Measurements from ENCODE around the gene MARCHF3. TPM values are rescaled to one million over a fixed set of nuclear protein-coding genes. Genes with fewer than 3 reads are reported as not detected.
A peak's percentile ranks its signal among the peaks of the same experiment; 100 is the strongest.

The MARCHF3 gene
- total RNA-seq, 2 donors from 2014 or later = 32.5 to 33.7 TPM

- H3K36me3 ChIP-seq = no peaks in the 10 kb centered on the region
- H3K4me1 ChIP-seq = no peaks in the 10 kb centered on the region
- intact Hi-C loops (cut with DNase I) = no loop called here
- DNase-seq = peak; percentile 64
- peak within 1 kb of the TSS; percentile 64 to 70 for H3K9ac ChIP-seq (ENCODE audit: low read depth in 2 of 2, low read length in 2 of 2)
- H3K27me3 ChIP-seq = no peaks in the 10 kb centered on the region
- TF ChIP-seq CTCF (IDR thresholded peaks at IDR 0.05) = peak; percentile 35
- H3K9me3 ChIP-seq = no peaks in the 10 kb centered on the region
- peak within 1 kb of the TSS; percentile 10 for H3K27ac ChIP-seq
- peak within 1 kb of the TSS; percentile 52 for H3K4me3 ChIP-seq
Observed at GRCh38 chr5:127072861-127073846, 42.8 kb upstream of the MARCHF3 start, which contains the start of gene C5orf63. Gene C5orf63 (minus strand): TSS chr5:127073502. CDS start chr5:127058995, 14,507 bp downstream.

- Histone ChIP-seq H3K27ac (no peak overlapping the region), H3K36me3 (no peaks in the 10 kb centered on the region), H3K4me1 (no peaks in the 10 kb centered on the region), H3K27me3 (no peaks in the 10 kb centered on the region), H3K4me3 (no peak overlapping the region), H3K9ac (ENCODE audit: low read depth in 2 of 2, low read length in 2 of 2) (no peak overlapping the region), H3K9me3 (no peaks in the 10 kb centered on the region)
- intact Hi-C loops (cut with DNase I) = no loop called here
- no peak for TF ChIP-seq CTCF (IDR thresholded peaks at IDR 0.05)
- DNase-seq = no peak
Observed at GRCh38 chr5:127070243-127070642, 39.9 kb upstream of the MARCHF3 start.

GRCh38 chr5:127068493-127069214 is 38.3 kb upstream of the MARCHF3 start:
- Histone ChIP-seq H3K9ac (ENCODE audit: low read depth in 2 of 2, low read length in 2 of 2) (no peak overlapping the region), H3K4me1 (no peaks in the 10 kb centered on the region), H3K36me3 (no peaks in the 10 kb centered on the region), H3K27me3 (no peaks in the 10 kb centered on the region), H3K27ac (no peak overlapping the region), H3K4me3 (no peak overlapping the region), H3K9me3 (no peaks in the 10 kb centered on the region)
- TF ChIP-seq CTCF (IDR thresholded peaks at IDR 0.05) = no peak
- DNase-seq = no peak
- intact Hi-C loops (cut with DNase I) = no loop called here

GRCh38 chr5:127066721-127067120 is 36.4 kb upstream of the MARCHF3 start:
- DNase-seq = no peak
- Histone ChIP-seq H3K4me1 (no peaks in the 10 kb centered on the region), H3K4me3 (no peak overlapping the region), H3K36me3 (no peaks in the 10 kb centered on the region), H3K9me3 (no peaks in the 10 kb centered on the region), H3K27me3 (no peaks in the 10 kb centered on the region), H3K9ac (ENCODE audit: low read depth in 2 of 2, low read length in 2 of 2) (no peak overlapping the region), H3K27ac (no peak overlapping the region)
- TF ChIP-seq CTCF (IDR thresholded peaks at IDR 0.05) = no peak
- intact Hi-C loops (cut with DNase I) = no loop called here

GRCh38 chr5:127064253-127064840 is 34.0 kb upstream of the MARCHF3 start:
- no peaks in the 10 kb centered on the region for H3K4me1 ChIP-seq
- TF ChIP-seq CTCF (IDR thresholded peaks at IDR 0.05) = no peak
- H3K27me3 ChIP-seq = no peaks in the 10 kb centered on the region
- no peak for DNase-seq
- intact Hi-C loops (cut with DNase I) = no loop called here
- no peaks in the 10 kb centered on the region for H3K36me3 ChIP-seq
- no peak overlapping the region for H3K27ac ChIP-seq
- H3K9ac ChIP-seq (ENCODE audit: low read depth in 2 of 2, low read length in 2 of 2) = no peak overlapping the region
- H3K4me3 ChIP-seq = no peak overlapping the region
- no peaks in the 10 kb centered on the region for H3K9me3 ChIP-seq
